A673 (cell line): ENCODE results near the gene IGFBP1. TPM values are rescaled to one million over a fixed set of nuclear protein-coding genes. Genes with fewer than 3 reads are reported as not detected.
"Not testable (repeated sequence)": the region's sequence is repeated elsewhere in the genome, so short reads cannot be mapped to it uniquely, and the experiment has no call there.

Source experiments
- BruUV-seq: library from RNA; stranded (reverse); fragments of 400-500 nt; replicated peaks from 2 replicates; lab custom pipeline; 2021; lab: Mats Ljungman, UMichigan
- CTCF ChIA-PET: fragments of 300-600 bp; sonication (Branson Sonifier 250); formaldehyde crosslinking; loops from one replicate; lab custom pipeline; 2022; ENCODE audit warnings: antibody characterized with exemption; lab: Charles Lee
- POLR2A ChIA-PET: fragments of 300-600 bp; sonication (Branson Sonifier 250); formaldehyde crosslinking; loops from one replicate; lab custom pipeline; 2022; ENCODE audit warnings: antibody characterized with exemption; ENCODE audit not compliant: low non-redundant PET; lab: Charles Lee
- DNase-seq: peaks from one replicate; pipeline ENCODE4 v3.0.0-alpha.2; 2015; ENCODE audit warnings: low spot score
- H3K27ac ChIP-seq: fragments of 200-600 bp; sonication (generic); 2 replicates; pipeline ENCODE4 v1.5.1; 2016; ENCODE audit warnings: mixed run types, low read depth, mild to moderate bottlenecking, mixed read lengths, antibody characterized with exemption, low read length; ENCODE audit not compliant: poor library complexity, severe bottlenecking
- H3K27me3 ChIP-seq: fragments of 200-600 bp; sonication (generic); replicated peaks from 2 replicates; pipeline ENCODE4 v1.6.1; 2017; ENCODE audit warnings: mixed run types, low read depth, mild to moderate bottlenecking, mixed read lengths, antibody characterized with exemption, low read length; ENCODE audit not compliant: insufficient read depth, poor library complexity
- H3K36me3 ChIP-seq: fragments of 200-600 bp; sonication (generic); 2 replicates; pipeline ENCODE4 v1.6.1; 2016; ENCODE audit warnings: mixed run types, mild to moderate bottlenecking, mixed read lengths, antibody characterized with exemption, low read length; ENCODE audit not compliant: insufficient read depth, poor library complexity, severe bottlenecking
- H3K4me1 ChIP-seq: fragments of 200-600 bp; sonication (generic); 2 replicates; pipeline ENCODE4 v1.6.1; 2017; ENCODE audit warnings: mixed run types, mild to moderate bottlenecking, mixed read lengths, antibody characterized with exemption, low read length; ENCODE audit not compliant: insufficient read depth, poor library complexity, severe bottlenecking
- H3K4me3 ChIP-seq: fragments of 200-600 bp; sonication (generic); 2 replicates; pipeline ENCODE4 v1.5.1; 2016; ENCODE audit warnings: low read depth, mixed run types, mild to moderate bottlenecking, mixed read lengths, low read length; ENCODE audit not compliant: poor library complexity, severe bottlenecking
- H3K9me3 ChIP-seq: fragments of 200-600 bp; sonication (generic); 2 replicates; pipeline ENCODE4 v1.6.1; 2016; ENCODE audit warnings: mixed run types, low read depth, mild to moderate bottlenecking, mixed read lengths, antibody characterized with exemption, low read length; ENCODE audit not compliant: poor library complexity, severe bottlenecking
- intact Hi-C: fragments of 100-400 bp; cut with micrococcal nuclease; formaldehyde crosslinking; loops from one replicate; pipeline ENCODE4 v1.10.0; 2022; ENCODE audit not compliant: unreplicated experiment
- total RNA-seq: library from RNA; stranded (reverse); gene quantifications from 2 replicates; pipeline ENCODE4 v1.2.3, GENCODE V29; 2021
- TF ChIP-seq, protein P1 (sequence below): fragments of 300-800, 200-600 bp; sonication (generic); conservative IDR thresholded peaks from 2 replicates; pipeline ENCODE4 v1.5.1; 2017; ENCODE audit warnings: low read depth, mild to moderate bottlenecking, antibody characterized with exemption, low read length, moderate library complexity, mixed read lengths

The IGFBP1 gene
- total RNA-seq, 1 experiment from 2014 or later: not detected

- H3K4me3 ChIP-seq, H3K4me1 ChIP-seq, BruUV-seq, H3K27ac ChIP-seq, H3K9me3 ChIP-seq, CTCF ChIA-PET, H3K36me3 ChIP-seq, POLR2A ChIA-PET, H3K27me3 ChIP-seq, DNase-seq: not testable (repeated sequence)
- intact Hi-C loops: loop anchor here (5.0 kb wide), 1 partner anchor 191 kb away; no protein-coding TSS in a partner anchor
Measured at GRCh38 chr7:45853491-45853890, 34.8 kb upstream of the IGFBP1 start.

- CTCF ChIA-PET: not testable (repeated sequence)
- intact Hi-C loops: loop anchor here (2.0 kb wide), 1 partner anchor 701 kb away; no protein-coding TSS in a partner anchor
Measured at GRCh38 chr7:45855680-45856079, 32.6 kb upstream of the IGFBP1 start.

DNA sequence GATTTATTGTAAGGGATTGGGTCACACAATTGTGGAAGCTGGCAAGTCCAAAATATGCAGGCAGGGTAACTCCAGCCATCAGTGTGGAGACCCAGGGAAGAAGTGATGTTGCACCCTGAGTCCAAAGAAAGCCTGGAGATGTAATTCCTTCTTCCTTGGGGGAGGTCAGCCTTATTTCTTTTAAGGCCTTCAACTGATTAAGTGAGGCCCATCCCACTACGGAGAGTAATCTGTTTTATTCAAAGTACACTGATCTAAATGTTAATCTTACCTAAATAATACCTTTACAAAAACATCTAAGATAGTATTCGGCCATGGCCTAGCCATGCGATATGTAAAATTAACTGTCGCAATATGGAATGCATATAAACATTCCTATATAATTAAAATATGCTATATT, 31.4 kb upstream of the IGFBP1 start:
- BruUV-seq, H3K4me3 ChIP-seq, DNase-seq, H3K9me3 ChIP-seq, POLR2A ChIA-PET, H3K4me1 ChIP-seq, H3K27ac ChIP-seq, H3K36me3 ChIP-seq, intact Hi-C loops, CTCF ChIA-PET: not testable (repeated sequence)
- H3K27me3 ChIP-seq: peaks cover 24% of the 10 kb centered on the region

More at GRCh38 chr7:45855680-45856079, 32.6 kb upstream of the IGFBP1 start:
- POLR2A ChIA-PET, H3K4me1 ChIP-seq, BruUV-seq, H3K27ac ChIP-seq, DNase-seq, H3K36me3 ChIP-seq, H3K4me3 ChIP-seq, H3K9me3 ChIP-seq: not testable (repeated sequence)
- H3K27me3 ChIP-seq: peaks cover 15% of the 10 kb centered on the region

DNA sequence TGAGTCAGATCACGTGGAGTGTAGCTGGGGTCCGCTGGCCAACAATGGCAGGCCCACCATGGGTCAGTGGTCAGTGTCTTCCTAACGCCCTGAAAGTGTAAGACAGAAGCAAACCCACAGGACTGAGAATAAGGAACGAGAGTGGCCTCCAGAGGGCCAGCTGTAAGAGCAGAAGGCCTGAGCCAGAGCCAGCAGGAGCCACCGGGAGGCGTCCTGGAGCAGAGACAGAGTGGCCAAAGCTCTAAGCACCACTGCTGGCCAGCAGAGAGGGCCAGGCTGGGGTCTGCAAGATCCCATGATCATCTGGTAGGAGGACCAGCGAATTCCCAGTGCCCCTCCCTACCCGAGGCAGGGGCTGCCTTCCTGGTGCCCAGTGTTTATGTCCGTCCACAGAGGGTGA, 24.6 kb upstream of the IGFBP1 start:
- ChIA-PET POLR2A (no interaction called here), CTCF (no interaction called here)
- Histone ChIP-seq H3K9me3 (no peaks in the 10 kb centered on the region), H3K27ac (no peak overlapping the region), H3K36me3 (no peaks in the 10 kb centered on the region), H3K27me3 (peaks cover 69% of the 10 kb centered on the region), H3K4me1 (no peaks in the 10 kb centered on the region), H3K4me3 (no peak overlapping the region)
- BruUV-seq: no TSS peak
- no peak for DNase-seq
- TF ChIP-seq, protein P1, sequence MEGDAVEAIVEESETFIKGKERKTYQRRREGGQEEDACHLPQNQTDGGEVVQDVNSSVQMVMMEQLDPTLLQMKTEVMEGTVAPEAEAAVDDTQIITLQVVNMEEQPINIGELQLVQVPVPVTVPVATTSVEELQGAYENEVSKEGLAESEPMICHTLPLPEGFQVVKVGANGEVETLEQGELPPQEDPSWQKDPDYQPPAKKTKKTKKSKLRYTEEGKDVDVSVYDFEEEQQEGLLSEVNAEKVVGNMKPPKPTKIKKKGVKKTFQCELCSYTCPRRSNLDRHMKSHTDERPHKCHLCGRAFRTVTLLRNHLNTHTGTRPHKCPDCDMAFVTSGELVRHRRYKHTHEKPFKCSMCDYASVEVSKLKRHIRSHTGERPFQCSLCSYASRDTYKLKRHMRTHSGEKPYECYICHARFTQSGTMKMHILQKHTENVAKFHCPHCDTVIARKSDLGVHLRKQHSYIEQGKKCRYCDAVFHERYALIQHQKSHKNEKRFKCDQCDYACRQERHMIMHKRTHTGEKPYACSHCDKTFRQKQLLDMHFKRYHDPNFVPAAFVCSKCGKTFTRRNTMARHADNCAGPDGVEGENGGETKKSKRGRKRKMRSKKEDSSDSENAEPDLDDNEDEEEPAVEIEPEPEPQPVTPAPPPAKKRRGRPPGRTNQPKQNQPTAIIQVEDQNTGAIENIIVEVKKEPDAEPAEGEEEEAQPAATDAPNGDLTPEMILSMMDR: no peak
- intact Hi-C loops: no loop called here
